Measurements from ENCODE around the gene SLC25A18.

The SLC25A18 gene

DNA sequence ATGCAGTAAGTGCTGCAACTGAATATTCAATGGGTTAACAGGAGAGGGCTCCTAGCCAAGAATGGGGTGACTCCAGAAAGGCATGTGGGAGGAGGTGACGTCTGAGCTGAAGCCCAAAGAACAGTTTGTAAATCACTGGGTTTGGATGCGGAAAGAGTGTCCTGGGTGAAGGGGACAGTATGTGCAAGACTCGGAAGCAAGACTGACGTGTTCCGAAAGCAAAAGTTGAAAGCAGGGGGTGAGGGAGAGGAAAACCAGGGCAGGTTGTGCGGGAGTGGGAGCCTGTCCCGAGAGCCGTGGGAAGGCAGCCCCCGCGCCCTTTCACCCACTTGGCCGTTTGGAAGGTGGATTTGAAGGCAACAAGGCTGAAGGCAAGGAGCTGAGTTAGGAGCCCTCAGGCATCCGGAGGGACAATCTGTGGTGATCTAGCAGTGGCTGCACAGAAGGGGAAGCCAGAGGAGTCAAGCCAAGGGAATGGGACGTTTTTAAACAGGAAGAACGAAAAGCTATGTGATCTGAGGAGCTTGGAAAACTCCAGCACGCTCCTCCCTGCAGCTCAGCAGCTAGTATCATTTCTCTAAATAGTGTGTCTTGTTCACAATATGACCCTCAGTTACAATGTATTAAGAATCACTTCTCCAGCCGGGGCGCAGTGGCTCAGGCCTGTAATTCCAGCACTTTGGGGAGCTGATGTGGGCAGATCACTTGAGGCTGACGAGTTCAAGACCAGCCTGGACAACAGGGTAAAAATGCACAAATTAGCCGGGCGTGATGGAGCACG is 7.7 kb downstream of the SLC25A18 start:
- DNase-seq = no peak

DNA sequence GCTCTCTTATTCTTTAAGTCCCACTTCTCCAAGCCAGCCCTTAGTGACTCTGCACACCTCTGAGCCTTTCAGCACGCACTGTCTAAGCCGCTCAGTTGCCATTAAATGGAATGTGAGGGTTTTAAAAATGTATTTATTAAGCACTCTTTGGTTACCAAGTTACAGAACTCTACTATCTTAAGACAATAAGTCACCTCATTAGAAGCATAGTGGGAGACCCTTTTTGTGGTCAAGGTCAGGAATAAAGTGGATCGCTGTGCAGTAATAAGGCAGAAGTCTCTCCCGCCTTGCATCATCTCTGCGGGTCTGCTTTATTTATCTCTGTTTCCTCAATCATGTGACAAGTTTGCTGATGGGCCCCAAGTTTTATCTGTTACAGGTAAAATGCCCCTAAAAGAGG is 11.9 kb downstream of the SLC25A18 start:
- no peak for DNase-seq

DNA sequence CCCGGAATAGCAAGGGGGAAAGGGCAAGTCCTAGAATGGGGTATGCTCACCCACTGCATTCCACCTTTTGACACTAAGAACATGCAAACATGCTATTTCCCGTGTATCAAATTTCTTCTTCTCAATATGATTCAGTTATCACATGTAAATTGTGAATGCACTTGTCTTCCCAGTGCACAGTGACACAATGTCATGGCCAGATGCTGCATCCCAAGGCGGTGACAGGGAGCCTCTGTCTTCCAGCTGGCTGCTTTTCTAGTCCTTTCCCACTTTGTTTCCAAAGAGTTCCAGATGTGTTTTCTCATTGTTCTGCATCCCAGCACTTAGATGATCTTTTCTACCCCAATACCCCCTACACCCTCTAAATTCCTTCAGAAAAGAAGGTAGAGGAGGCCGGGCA is 12.4 kb downstream of the SLC25A18 start:
- no peak for DNase-seq

DNA sequence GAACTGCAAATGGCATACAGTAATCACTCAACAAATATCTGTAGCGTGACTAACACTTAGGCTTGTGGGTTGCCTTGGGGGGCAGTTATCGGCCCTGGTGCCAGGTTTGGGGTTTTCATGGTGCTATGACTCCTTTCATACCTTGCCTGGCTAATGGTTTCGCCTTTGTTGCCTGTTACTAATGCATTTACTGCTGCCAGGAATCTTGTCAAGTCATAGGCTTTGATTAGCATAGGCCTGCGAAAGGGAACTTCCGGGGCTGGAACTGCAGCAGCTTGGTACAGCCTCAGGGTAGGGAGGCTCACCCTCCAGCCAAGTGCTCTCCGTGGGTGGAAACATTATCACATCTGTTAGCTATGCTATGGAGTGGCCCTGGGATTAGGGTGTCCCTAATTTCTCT is 13.2 kb downstream of the SLC25A18 start:
- DNase-seq = no peak

DNA sequence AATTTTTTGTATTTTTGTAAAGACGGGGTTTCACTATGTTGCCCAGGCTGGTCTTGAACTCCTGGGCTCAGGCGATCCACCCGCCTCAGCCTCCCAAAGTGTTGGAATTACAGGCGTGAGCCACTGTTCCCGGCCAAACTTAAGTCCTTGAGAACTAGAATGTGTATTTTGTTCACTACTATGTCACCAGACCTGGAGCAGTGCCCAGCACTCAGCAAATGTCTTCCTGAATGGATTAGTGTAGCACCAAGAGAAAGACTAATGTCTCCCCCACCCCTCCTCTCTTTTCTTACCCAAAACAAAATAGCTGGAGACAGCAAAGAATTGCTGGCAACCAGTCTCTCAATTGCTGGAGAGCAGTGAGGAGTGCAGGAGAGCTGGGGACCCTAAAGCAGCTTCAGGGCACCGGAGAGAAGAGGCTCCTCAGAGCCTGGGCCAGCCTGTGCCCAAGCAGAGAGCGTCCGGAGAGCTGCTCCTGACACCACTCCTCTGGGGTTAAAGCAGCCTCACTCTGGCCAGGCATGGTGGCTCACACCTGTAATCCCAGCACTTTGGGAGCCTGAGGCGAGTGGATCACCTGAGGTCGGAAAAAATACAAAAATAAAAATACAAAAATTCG is 14.9 kb downstream of the SLC25A18 start:
- DNase-seq = no peak

DNA sequence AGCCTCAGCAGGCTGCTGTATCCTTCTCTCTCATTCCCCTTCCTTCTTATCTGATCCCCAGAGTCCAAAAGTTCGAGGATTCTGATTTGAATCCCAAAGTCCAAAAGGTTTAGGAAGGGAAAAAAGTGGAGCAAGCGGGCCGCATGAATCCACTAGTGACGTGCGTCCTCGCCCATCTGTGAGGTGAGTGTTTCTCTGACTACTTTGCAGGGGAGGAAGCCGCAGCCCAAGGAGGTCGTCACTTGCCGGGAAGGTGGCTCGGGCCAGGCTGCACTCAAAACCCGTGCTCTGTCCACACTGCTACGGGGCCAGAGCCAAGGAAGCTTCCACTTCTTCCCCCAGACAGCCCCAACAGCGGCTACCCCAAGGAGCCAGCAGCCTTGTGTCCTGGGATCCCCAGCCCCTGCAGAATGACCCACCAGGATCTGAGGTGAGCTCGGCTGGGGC is 16.3 kb downstream of the SLC25A18 start:
- DNase-seq = no peak

DNA sequence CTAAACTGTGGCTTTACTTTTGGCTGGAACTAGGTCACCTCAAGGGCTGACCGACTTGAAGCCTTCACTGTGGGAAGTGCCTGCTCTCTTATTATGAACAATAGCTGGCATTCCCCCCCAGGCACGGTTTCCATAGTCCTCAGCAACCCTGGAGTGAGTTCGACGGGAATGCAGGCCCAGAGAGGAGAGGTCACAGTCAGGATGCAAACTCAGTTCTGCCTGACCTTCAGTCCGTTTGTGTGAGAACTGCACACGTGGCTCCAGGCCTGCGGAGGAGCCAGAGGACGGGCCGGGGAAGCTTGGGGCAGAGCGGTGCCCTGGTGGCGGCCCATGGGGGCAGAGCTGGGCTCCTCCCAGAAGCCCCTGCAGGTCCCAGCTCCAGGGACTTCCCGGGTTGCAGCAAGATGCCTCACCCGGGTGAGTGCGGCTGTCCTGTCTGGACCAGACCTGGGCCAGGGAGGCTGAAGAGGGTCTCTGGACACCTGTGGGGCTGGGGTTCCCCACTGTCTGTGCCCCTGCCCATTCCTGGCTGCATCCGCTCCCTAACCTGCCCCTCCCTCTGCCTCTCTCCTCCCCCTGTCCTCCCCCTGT is 17.2 kb downstream of the SLC25A18 start:
- no peak for DNase-seq

DNA sequence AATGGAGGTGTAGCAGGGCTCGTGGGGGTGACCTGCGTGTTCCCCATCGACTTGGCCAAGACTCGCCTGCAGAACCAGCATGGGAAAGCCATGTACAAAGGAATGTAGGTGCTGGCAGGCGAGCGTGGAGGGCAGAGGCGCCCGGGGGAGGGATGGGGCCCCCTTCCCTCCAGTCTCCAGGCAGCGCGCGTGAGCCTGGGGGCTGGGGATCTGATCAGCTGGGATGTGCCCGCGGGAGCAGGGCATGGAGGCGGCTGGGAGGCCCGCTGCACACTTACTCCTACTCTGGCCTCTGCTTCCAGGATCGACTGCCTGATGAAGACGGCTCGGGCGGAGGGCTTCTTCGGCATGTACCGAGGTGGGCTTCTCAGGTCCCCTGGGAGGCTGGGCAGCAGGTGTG is 17.8 kb downstream of the SLC25A18 start:
- DNase-seq = no peak

DNA sequence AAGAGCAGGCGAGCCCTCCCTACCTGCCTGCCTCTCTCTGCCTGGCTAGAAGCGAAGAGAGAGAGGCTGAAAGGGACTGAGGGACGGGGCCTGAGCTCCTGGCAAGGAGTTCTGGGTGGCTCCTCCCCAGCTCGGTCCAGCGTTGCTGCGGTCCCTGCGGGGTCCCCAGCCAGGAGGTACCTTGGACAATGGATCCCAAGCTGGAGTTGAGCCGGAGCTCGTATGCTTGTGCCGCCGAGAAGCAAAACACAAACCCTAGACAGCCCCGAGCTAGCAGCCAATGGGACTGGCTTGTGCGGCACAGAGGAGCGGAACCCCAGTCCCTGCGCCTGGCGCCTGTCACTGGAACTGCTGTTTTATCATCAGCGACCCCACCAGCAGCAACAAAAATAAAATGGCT is 18.3 kb downstream of the SLC25A18 start:
- DNase-seq = no peak

DNA sequence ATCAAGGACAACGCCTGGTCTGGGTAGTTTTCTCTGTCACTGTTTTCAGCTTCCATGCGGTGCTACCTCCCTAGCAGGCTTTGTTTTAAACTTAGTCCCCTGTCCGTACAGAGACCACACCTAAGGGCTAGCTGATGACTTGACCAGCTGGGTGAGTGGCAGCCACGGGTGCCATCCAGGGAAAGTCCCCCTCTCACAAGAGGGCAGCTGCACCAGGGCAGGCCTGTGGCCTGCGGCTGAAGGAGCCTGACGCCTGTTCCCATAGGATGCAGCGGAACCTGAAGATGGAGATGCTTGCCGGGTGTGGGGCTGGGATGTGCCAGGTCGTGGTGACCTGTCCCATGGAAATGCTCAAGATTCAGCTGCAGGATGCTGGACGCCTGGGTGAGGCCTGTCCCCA is 19.9 kb downstream of the SLC25A18 start:
- no peak for DNase-seq

DNA sequence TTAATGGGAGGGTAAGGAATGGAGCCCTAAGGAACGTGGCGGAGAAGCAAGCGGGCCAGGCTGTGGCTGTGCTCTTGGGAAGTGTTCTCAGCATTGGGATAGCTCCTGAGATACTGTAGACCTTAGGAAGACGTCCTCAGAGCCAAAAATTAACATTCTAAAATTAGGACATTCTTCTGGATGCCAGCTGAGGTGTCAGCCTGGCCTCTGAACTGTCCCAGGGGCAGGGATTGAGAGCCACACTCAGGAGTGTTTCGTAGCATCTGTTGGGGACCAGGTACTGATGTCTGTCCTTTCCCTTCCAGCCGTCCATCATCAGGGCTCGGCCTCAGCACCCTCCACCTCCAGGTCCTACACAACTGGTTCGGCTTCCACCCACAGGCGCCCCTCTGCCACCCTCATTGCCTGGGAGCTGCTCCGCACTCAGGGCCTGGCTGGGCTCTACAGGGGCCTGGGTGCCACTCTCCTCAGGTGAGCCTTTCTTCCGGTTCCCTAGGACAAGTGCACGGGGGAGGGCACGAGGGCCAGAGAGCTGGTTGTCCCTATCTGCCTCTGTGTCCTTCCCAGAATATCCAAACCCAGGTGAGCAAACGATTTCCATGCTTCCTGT is 23.6 kb downstream of the SLC25A18 start:
- DNase-seq = no peak

DNA sequence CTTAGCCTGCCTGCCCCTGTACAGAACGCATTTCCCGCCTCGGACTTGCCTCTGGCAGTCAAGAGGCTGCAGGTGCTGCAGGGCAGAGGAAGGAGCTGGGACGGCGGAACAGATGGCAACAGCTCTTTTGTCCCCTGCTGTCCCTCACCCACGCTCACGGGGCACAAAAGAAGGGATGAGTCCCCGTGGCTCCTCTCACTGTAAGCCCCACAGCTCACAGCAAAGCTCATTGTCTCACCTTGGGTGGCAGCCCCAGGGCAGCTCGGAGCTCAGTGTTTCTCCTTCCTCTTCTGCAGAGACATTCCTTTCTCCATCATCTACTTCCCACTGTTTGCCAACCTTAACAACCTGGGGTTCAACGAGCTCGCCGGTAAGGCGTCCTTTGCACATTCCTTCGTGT is 24.3 kb downstream of the SLC25A18 start:
- no peak for DNase-seq

DNA sequence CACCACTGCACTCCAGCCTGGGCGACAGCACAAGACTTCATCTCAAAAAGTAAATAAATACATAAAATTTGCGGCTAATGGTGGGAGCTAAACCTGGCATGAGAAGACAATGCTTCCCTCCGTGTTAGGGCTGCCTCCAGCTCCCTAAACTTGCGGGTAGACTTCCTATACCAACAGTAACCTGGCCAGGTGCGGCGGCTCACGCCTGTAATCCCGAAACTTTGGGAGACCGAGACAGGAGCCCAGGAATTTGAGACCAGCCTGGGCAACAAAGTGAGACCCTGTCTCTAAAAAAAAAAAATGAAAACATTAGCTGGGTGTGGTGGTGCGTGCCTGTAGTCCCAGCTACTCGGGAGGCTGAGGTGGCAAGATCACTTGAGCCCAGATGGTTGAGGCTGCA is 25.3 kb downstream of the SLC25A18 start:
- no peak for DNase-seq

DNA sequence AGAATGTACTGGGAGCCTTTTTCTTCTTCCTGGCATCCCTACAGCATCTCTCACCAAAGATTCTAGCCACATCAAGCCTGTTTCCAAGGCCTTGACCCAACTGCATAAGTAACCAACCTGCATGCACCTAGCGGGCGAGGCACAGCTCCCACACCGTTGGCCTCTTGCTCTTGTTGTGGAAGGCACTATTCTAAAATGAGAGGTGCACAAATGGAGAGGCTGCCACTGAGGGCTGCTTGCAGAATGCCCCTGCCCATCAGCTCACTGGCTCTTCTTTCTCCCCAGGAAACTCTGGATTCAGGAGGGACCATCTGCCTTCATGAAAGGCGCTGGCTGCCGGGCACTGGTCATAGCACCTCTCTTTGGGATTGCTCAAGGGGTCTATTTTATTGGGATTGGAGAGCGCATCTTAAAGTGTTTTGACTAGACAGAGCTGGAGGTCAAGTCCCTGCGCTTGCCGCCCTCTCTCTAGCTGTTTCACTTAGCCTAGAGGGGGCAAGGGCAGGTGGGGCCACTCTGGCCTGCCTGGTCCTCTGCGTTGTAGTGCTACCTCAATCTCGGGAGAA is 26.6 kb downstream of the SLC25A18 start:
- DNase-seq = no peak

DNA sequence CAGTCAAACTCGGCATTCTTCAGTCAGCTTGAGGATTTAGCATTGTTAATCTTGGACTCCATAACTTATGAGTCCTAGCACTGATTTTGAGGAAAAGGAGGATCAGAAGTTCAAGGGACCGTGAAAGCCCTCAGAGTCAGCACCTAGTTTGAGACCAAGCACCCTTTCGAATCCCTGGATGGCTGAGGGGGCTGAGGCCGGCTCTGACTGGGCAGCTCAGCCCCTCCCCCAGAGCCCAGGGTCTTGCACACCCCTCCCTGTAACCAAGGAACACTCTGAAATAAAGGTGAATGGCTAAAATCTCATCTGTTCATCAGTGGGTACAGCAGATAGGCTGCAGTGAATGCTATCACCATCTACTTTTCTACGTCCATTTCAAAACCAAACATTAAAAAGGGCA is 27.3 kb downstream of the SLC25A18 start:
- DNase-seq = no peak

DNA sequence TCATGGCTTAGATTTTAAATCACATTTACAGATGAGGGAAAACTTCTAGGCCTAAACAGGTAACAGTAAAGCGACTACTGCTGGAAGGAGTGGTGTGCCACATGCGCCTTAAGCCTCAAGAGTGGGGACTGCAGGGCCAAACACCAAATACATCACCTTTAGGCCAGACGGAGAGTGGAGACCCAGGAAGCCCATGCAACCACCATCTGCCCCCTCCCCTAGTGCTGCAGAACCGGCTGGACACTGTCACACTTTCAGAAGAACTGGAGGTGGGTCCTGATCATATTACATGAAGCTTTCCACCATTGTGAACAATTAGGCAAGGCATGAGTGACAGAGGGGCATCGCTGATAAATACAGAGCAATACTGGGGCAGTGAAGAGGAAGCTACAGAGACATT is 28.9 kb downstream of the SLC25A18 start:
- DNase-seq = no peak

DNA sequence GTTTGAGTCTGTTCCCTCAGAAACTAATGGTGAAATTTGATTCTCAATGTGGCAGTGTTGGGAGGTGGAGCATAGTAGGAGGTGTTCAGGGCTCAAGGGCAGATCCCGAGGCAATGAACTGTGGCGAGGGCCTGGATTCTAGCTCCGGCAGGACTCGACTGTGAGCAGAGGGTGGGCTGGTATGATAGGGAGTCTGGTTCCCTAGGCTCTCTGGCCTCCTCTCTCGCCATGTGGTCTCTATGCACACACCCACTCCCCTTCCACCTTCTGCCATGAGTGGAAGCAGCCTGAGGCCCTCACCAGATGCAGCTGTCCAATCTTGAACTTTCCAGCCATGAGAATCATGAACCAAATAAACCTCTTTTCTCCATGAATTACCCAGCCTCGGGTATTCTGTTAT is 32.9 kb downstream of the SLC25A18 start:
- no peak for DNase-seq

DNA sequence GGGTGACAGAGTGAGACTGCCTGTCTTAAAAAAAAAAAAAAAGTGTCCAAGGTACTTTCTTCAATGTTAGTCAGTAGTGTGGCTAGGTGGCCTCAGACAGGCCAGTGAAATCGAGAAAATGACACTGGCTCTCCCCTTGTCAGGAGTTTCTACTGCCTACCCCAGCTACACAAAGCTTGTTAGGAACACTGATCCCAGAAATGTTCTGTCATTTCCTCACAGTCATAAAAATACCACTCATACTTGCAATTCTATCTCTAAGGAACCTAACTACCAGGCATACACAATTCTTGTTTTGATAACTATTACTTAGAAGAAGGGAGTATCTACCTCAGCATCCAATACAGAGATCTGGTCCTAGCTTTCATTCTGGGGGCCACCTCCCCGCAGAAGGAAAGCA is 33.9 kb downstream of the SLC25A18 start:
- no peak for DNase-seq

DNA sequence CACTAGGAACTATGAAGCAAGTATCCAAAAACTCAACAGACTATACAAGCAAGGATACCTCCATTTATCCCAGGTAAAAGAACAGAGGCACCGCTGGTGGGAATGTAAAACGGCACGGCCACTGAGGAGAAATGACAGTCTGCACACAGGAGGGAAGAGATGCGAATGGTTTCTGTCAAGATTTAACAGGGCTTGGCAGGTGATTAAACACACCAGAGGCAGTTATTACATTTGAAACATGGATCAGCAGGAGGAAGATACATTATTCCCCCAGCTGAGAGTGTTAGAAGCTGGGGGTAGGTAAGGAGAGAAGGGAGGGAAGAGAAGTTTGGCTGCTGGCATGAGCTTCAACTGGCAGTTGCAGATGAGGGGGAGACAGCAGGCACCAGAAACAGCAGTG is 35.0 kb downstream of the SLC25A18 start:
- no peak for DNase-seq

DNA sequence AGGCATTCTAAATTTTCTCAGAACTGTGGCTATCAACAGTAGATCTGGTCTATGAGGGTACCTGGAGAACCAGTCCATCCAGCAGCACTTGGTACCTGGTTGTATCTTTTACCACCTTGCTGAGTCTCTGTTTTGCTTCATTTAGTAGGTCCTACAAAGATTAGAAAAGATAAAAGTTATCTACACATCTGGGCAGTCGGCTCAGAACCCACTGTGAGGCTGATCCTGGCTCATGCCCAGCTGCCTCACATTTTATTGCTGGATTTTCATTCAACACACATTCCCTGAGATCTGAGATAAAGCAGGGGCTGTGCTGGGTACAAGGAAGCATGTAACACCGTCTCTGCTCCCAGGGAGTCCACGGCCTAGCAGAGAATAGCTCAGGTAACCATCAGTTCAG is 37.7 kb downstream of the SLC25A18 start:
- no peak for DNase-seq

DNA sequence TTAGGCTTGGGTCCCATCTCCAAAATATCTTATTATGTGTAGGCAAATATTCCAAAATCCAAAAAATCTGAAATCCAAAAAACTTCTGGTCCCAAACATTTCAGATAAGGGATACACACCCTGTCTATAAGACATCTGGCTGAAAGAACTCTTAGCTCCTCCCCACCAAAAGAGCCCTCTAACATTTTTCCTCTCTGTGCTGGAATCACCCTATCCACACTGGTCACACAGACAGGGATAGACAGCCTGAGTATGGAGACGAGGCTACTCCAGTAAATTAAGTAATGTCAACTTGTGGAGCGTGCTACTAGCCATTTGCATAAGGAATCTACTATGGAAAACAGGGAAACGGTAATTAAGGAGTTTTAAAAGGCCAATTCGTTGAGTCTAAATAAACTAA is 40.4 kb downstream of the SLC25A18 start:
- DNase-seq = no peak

DNA sequence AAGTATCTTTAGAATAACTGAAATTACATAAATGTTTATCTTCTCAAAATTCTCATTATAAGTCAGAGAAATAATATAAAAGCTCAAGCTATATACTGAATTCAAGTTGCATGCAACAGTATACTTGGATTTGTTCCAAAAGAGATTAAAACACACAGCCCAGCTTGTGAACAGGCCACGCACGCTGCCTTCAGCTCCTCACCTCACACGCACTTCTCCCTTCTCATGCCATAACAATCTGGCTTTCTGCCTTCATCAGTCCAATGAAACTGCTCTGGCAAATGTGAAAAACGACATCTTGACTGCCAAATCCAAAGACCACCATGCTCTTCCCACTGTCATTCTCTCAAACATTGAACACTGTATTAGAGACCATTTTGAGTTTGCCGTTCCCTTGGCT is 43.2 kb downstream of the SLC25A18 start:
- DNase-seq = no peak

DNA sequence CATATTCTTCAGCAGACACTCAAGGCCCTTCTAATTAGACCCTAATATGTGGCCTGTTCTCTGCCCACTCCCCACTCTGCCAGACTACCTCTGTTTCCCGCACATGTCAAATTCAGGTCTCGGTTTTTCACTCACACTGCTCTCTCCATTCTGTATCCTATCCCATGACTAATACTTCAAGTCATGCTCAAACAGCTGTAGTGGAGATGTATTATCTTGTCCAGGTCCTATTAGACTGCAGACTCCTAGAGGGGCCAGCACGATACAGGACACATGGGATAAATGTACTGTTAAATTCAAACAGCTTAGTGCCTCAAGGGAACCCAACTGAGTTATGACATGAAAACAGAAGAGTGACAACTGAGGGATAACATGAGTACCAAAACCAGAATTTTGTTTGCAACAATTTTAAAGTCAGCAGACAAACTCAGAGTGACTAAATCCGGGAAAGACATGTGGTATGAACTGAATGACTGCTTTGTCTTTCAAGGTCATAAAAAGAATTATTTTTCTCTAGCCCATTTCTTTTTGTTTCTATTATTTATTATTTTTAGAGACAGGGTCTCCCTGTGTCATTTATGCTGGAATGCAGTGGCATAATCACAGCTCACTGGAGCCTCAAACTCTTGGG is 44.7 kb downstream of the SLC25A18 start:
- no peak for DNase-seq

All from CD4-positive, alpha-beta T cell treated with Interleukin-15 for 1 hour (primary cell).